A549 (cell line): ENCODE measurements around the gene VPS26A. TPM values are rescaled to one million over a fixed set of nuclear protein-coding genes. Genes with fewer than 3 reads are reported as not detected.

ENCODE experiments used
- ATAC-seq, 2 experiments: fragments of 200-7000 bp in 1 of 2; fragments of >200 bp in 1 of 2; cut with Nextera tagmentation in 1 of 2; cut with Tn5 transposase in 1 of 2; 3 replicates each; pipeline versions ENCODE4 v1.8.0 to v1.9.1; 2018 to 2020; ENCODE audit warnings: mild to moderate bottlenecking in 1 of 2, moderate library complexity in 1 of 2
- CTCF ChIA-PET: fragments of 300-600 bp; sonication (Branson Sonifier 250); formaldehyde crosslinking; extraction: SDS; loops from one replicate; lab custom pipeline; 2021; ENCODE audit warnings: antibody characterized with exemption, inconsistent platforms; lab: Yijun Ruan, JAX
- POLR2A ChIA-PET: fragments of 350-600 bp; formaldehyde crosslinking; extraction: SDS; loops from one replicate; lab custom pipeline; 2021; ENCODE audit warnings: antibody characterized with exemption, inconsistent platforms; lab: Yijun Ruan, JAX
- DNase-seq, 2 experiments: peaks; one replicate each; pipeline versions ENCODE4 v3.0.0 to v3.0.0-alpha.2; 2011 to 2016; ENCODE audit warnings: low read depth in 1 of 2, low spot score in 1 of 2
- FAIRE-seq: peaks from 2 replicates; lab custom pipeline; 2011; peaks lifted over from hg19 to GRCh38; lab: Jason Lieb, UNC
- H3K27ac ChIP-seq, 2 experiments: fragments of >200 bp; sonication (Bioruptor Twin); formaldehyde crosslinking; 3 replicates each; pipeline ENCODE4 v1.5.1; 2016 to 2017
- H3K4me1 ChIP-seq: fragments of >200 bp; sonication (Bioruptor Twin); formaldehyde crosslinking; 3 replicates; pipeline ENCODE4 v1.6.1; 2016
- H3K4me2 ChIP-seq: fragments of >200 bp; sonication (Bioruptor Twin); formaldehyde crosslinking; 3 replicates; pipeline ENCODE4 v1.6.1; 2016
- H3K4me3 ChIP-seq: fragments of >200 bp; sonication (Bioruptor Twin); formaldehyde crosslinking; 3 replicates; pipeline ENCODE4 v1.5.1; 2016
- H3K9me3 ChIP-seq: fragments of >200 bp; sonication (Bioruptor Twin); formaldehyde crosslinking; 3 replicates; pipeline ENCODE4 v1.6.1; 2016
- BCL3 ChIP-seq: fragments of >200 bp; sonication (Bioruptor Twin); formaldehyde crosslinking; IDR thresholded peaks from 3 replicates; pipeline ENCODE4 v1.6.1; 2016
- CBX2 ChIP-seq: fragments of 200-600 bp; sonication (generic); IDR thresholded peaks from 2 replicates; pipeline ENCODE4 v1.6.1; 2016; ENCODE audit warnings: low read depth, mild to moderate bottlenecking, borderline replicate concordance
- CBX8 ChIP-seq: fragments of 200-600 bp; sonication (generic); IDR thresholded peaks from 2 replicates; pipeline ENCODE4 v1.6.1; 2016
- CHD4 ChIP-seq: fragments of 200-600 bp; sonication (generic); IDR thresholded peaks from 2 replicates; pipeline ENCODE4 v1.6.1; 2016; ENCODE audit warnings: antibody characterized with exemption, mild to moderate bottlenecking, borderline replicate concordance
- E2F6 ChIP-seq: IDR thresholded peaks from 2 replicates; pipeline ENCODE4 v1.6.1; 2012; ENCODE audit warnings: low read depth, borderline replicate concordance
- EP300 ChIP-seq, 2 experiments: fragments of >200 bp; sonication (Bioruptor Twin); formaldehyde crosslinking; IDR thresholded peaks; 2 replicates in 1 of 2; 3 replicates in 1 of 2; pipeline ENCODE4 v1.6.1; 2016 to 2017
- FOSB ChIP-seq: fragments of 250-450 bp; sonication (Bioruptor Pico); IDR thresholded peaks from 2 replicates; pipeline ENCODE4 v1.5.0; 2020; ENCODE audit warnings: mild to moderate bottlenecking, moderate library complexity
- FOSL2 ChIP-seq, 2 experiments: fragments of 450-650 bp in 1 of 2; fragments of >200 bp in 1 of 2; sonication (Bioruptor Twin) in 1 of 2; formaldehyde crosslinking; IDR thresholded peaks; 2 replicates each; pipeline versions ENCODE4 v1.5.0 to v1.6.1; 2016 to 2020; ENCODE audit warnings: mild to moderate bottlenecking in 1 of 2, moderate library complexity in 1 of 2
- GATA3 ChIP-seq: IDR thresholded peaks from 2 replicates; pipeline ENCODE4 v1.6.1; 2012; ENCODE audit warnings: borderline replicate concordance
- HOXA7 ChIP-seq: fragments of 250-450 bp; sonication (Bioruptor Pico); IDR thresholded peaks from 2 replicates; pipeline ENCODE4 v1.5.0; 2020; ENCODE audit warnings: mild to moderate bottlenecking, moderate library complexity
- HOXB13 ChIP-seq: fragments of 250-450 bp; sonication (Bioruptor Pico); IDR thresholded peaks from 2 replicates; pipeline ENCODE4 v1.5.0; 2020; ENCODE audit warnings: low read depth, mild to moderate bottlenecking, moderate library complexity
- JUNB ChIP-seq: fragments of >200 bp; sonication (Bioruptor Twin); formaldehyde crosslinking; IDR thresholded peaks from 2 replicates; pipeline ENCODE4 v1.6.1; 2016
- KDM1A ChIP-seq: fragments of 200-600 bp; sonication (generic); IDR thresholded peaks from 2 replicates; pipeline ENCODE4 v1.6.1; 2016; ENCODE audit warnings: low read depth, mild to moderate bottlenecking
- NFE2L2 ChIP-seq: fragments of 150-350 bp; conservative IDR thresholded peaks from 2 replicates; pipeline ENCODE4 v1.6.1; 2014; ENCODE audit warnings: low read length
- NPAS2 ChIP-seq: fragments of 250-450 bp; sonication (Bioruptor Pico); IDR thresholded peaks from 2 replicates; pipeline ENCODE4 v1.8.0; 2022; ENCODE audit warnings: mild to moderate bottlenecking, moderate library complexity, borderline replicate concordance
- NR3C1 ChIP-seq: fragments of >200 bp; sonication (Bioruptor Twin); formaldehyde crosslinking; IDR thresholded peaks from 3 replicates; pipeline ENCODE4 v1.6.1; 2017
- PBX3 ChIP-seq: IDR thresholded peaks from 2 replicates; pipeline ENCODE4 v1.6.1; 2012
- REST ChIP-seq: fragments of 200-600 bp; sonication (generic); IDR thresholded peaks from 2 replicates; pipeline ENCODE4 v1.6.1; 2016; ENCODE audit warnings: antibody characterized with exemption, mild to moderate bottlenecking, moderate library complexity
- SMC3 ChIP-seq: fragments of >200 bp; sonication (Bioruptor Twin); formaldehyde crosslinking; IDR thresholded peaks from 3 replicates; pipeline ENCODE4 v1.6.1; 2018; ENCODE audit warnings: inconsistent platforms
- ZC3H11A ChIP-seq: fragments of 450-650 bp; IDR thresholded peaks from 2 replicates; pipeline ENCODE4 v1.6.1; 2014; ENCODE audit warnings: antibody characterized with exemption, mild to moderate bottlenecking
- ZSCAN20 ChIP-seq: fragments of 250-450 bp; sonication (Bioruptor Pico); IDR thresholded peaks from 2 replicates; pipeline ENCODE4 v1.8.0; 2022; ENCODE audit warnings: mild to moderate bottlenecking, moderate library complexity
- WGBS: methylation state at CpG from one replicate; pipeline ENCODE4 v1.1.6; 2017; ENCODE audit errors: missing lambda C conversion rate; 5-methylcytosine and 5-hydroxymethylcytosine counted together
- polyA plus RNA-seq, 4 experiments: library from polyadenylated mRNA; depleted of rRNA in 3 of 4; stranded (reverse); fragments of >200 nt; fragmentation: RNase III in 1 of 4; extraction: RNeasy Plus Mini Kit Qiagen cat#74134 plus additional on column Dnase treatment in 1 of 4; gene quantifications; 2 replicates in 3 of 4; 3 replicates in 1 of 4; pipeline ENCODE4 v1.2.3, GENCODE V29; 2011 to 2017
- TF ChIP-seq, protein P1 (sequence below): fragments of 150-350 bp; IDR thresholded peaks from 2 replicates; pipeline ENCODE4 v1.6.1; 2014; ENCODE audit warnings: low read depth, mild to moderate bottlenecking, low read length

The VPS26A gene
- polyA plus RNA-seq, 2 of the 4 experiments (the other 2 are of a cell fraction), result 52.6 to 62.6 TPM

DNA sequence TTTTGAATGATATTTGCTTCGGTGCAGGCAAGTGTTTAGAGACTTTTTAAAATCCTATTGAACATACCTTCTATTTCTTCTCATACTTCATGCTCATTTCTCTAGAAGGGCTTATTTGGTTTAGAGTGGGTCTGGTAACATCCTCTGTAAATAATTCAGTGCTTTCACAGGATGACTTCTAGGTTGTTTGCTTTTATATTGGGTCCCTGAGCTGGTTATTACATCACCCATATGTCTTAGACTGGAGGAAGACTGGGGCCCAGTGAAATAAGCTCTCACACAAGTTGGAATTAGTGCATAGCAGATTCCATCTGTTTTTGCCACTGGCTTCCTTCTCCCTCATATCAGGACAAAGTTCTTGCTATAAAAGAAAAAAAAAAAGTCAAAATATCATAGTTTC lies 62.5 kb downstream of the VPS26A start (continued):
- TF ChIP-seq NFE2L2 (no peak), ZSCAN20 (CRISPR knock-in tag) (no peak), PBX3 (no peak)

DNA sequence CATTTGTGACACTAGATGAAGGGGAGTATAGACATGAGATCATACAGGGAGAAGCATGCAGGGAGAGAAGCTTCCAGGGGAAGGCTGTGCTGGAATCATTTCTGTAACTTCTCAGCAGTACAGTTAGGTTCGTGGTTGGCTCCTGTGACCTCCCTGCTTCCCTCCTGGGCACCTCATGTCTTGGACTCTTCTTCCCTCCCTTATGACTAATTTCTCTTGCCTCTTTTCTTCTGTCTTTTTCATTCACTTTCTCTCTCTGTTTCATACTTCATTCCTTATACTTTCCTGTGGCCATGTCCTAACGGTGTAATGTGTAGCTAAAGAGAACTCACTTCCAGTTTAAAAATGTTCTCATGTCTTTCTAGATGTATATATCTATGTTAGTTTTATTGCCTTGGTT lies 77.1 kb downstream of the VPS26A start:
- H3K4me2 ChIP-seq, result no peak overlapping the region
- no peak overlapping the region for H3K27ac ChIP-seq
- DNase-seq, result no peak
- ChIA-PET CTCF (interaction anchor here (1.2 to 2.0 kb wide), 2 partner anchors 16 to 192 kb away, joined by 3 to 6 read pairs; no protein-coding TSS in a partner anchor), POLR2A (interaction anchor here (0.7 kb wide), 1 partner anchor 15 kb away, joined by 4 read pairs; no protein-coding TSS in a partner anchor)
- H3K4me3 ChIP-seq, result no peak overlapping the region
- no peaks in the 10 kb centered on the region for H3K9me3 ChIP-seq
- no peak for ATAC-seq
- WGBS, result 79% methylated on average over 2 of the region's 2 CpGs
- peaks cover 17% of the 10 kb centered on the region; the same call in 2 of the 3 replicates for H3K4me1 ChIP-seq
- FAIRE-seq, result no peak
- TF ChIP-seq HOXA7 (CRISPR knock-in tag), result no peak
- no peak for TF ChIP-seq KDM1A
- no peak for TF ChIP-seq BCL3
- no peak for TF ChIP-seq E2F6
- no peak for TF ChIP-seq CBX2
- TF ChIP-seq FOSL2 (IDR thresholded peaks at IDR 0.05), result no peak
- TF ChIP-seq FOSL2 (CRISPR knock-in tag; IDR thresholded peaks at IDR 0.05), result no peak

- FAIRE-seq, result no peak
- ATAC-seq, result no peak
- Histone ChIP-seq H3K4me1 (peaks cover 17% of the 10 kb centered on the region; the same call in 2 of the 3 replicates), H3K9me3 (no peaks in the 10 kb centered on the region), H3K4me3 (no peak overlapping the region), H3K4me2 (no peak overlapping the region), H3K27ac (peak overlapping the region; percentile 27 to 34; a peak in 4 of 6 replicates)
- TF ChIP-seq NPAS2 (CRISPR knock-in tag) (no peak), EP300 (IDR thresholded peaks at IDR 0.05) (peak in 1 of 2 experiments; percentile 16; a peak in 1 of 5 replicates)
- 91% methylated on average over 1 of the region's 1 CpG for WGBS
- CTCF ChIA-PET, result interaction anchor here (1.8 to 2.0 kb wide), 2 partner anchors 14 to 206 kb away, joined by 4 to 6 read pairs; no protein-coding TSS in a partner anchor
- no peak for DNase-seq
- POLR2A ChIA-PET, result interaction anchor here (0.5 to 1.0 kb wide), 2 partner anchors 22 to 41 kb away, joined by 3 to 6 read pairs; partner anchors contain the start of gene SUPV3L1
Measured at GRCh38 chr10:69202332-69202731, 78.4 kb downstream of the VPS26A start.

GRCh38 chr10:69208761-69209160 lies 84.8 kb downstream of the VPS26A start:
- ATAC-seq (no peak), FAIRE-seq (no peak), DNase-seq (no peak)
- H3K9me3 ChIP-seq, result no peaks in the 10 kb centered on the region
- TF ChIP-seq FOSL2 (IDR thresholded peaks at IDR 0.05), result no peak
- TF ChIP-seq FOSL2 (CRISPR knock-in tag; IDR thresholded peaks at IDR 0.05), result no peak
- no peak for TF ChIP-seq GATA3
- no peak for TF ChIP-seq NPAS2 (CRISPR knock-in tag)
- no peak for TF ChIP-seq FOSB (CRISPR knock-in tag)
- TF ChIP-seq, protein P1, sequence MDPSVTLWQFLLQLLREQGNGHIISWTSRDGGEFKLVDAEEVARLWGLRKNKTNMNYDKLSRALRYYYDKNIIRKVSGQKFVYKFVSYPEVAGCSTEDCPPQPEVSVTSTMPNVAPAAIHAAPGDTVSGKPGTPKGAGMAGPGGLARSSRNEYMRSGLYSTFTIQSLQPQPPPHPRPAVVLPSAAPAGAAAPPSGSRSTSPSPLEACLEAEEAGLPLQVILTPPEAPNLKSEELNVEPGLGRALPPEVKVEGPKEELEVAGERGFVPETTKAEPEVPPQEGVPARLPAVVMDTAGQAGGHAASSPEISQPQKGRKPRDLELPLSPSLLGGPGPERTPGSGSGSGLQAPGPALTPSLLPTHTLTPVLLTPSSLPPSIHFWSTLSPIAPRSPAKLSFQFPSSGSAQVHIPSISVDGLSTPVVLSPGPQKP, result no peak
- TF ChIP-seq JUNB, result no peak
- TF ChIP-seq E2F6, result no peak
- no peak for TF ChIP-seq CBX8
- no peak for TF ChIP-seq NR3C1
- no peak for TF ChIP-seq ZC3H11A
- TF ChIP-seq KDM1A, result no peak
- no peak for TF ChIP-seq CHD4
- TF ChIP-seq HOXB13 (CRISPR knock-in tag), result no peak
- no peak for TF ChIP-seq REST
- no peak for TF ChIP-seq SMC3
- H3K4me3 ChIP-seq, result no peak overlapping the region
- no peak overlapping the region for H3K27ac ChIP-seq
- ChIA-PET POLR2A (no interaction called here), CTCF (interaction anchor here (0.7 kb wide), 1 partner anchor 26 kb away, joined by 4 read pairs; no protein-coding TSS in a partner anchor)
- H3K4me1 ChIP-seq, result peaks cover 4% of the 10 kb centered on the region
- H3K4me2 ChIP-seq, result no peak overlapping the region
- WGBS, result 92% methylated on average over 6 of the region's 6 CpGs
